Testis (tissue), 3 donors: ENCODE results near the gene RBP5. TPM values are rescaled to one million over a fixed set of nuclear protein-coding genes. Genes with fewer than 3 reads are reported as not detected.

Experiments
- DNase-seq: peaks from one replicate; pipeline ENCODE4 v3.0.0-alpha.2; 2019
- H3K27ac ChIP-seq, 2 donors: fragments of 200-600 bp; sonication (generic); one replicate each; pipeline ENCODE4 v1.5.1; 2019
- H3K27me3 ChIP-seq: fragments of 200-600 bp; sonication (generic); one replicate; pipeline ENCODE4 v1.5.1; 2019
- H3K36me3 ChIP-seq: fragments of 200-600 bp; sonication (generic); one replicate; pipeline ENCODE4 v1.5.1; 2017; ENCODE audit warnings: low read depth; ENCODE audit errors: missing control alignments
- H3K4me1 ChIP-seq: fragments of 200-600 bp; sonication (generic); one replicate; pipeline ENCODE4 v1.5.1; 2019
- H3K4me3 ChIP-seq, 2 donors: fragments of 200-600 bp; sonication (generic); one replicate each; pipeline ENCODE4 v1.5.1; 2017 to 2019
- H3K9me3 ChIP-seq: fragments of 200-600 bp; sonication (generic); one replicate; pipeline ENCODE4 v1.5.1; 2017
- POLR2A ChIP-seq: fragments of 450-650 bp; IDR thresholded peaks from one replicate; pipeline ENCODE4 v1.6.1; 2017; ENCODE audit warnings: antibody characterized with exemption, mild to moderate bottlenecking, moderate library complexity
- WGBS, 2 donors: methylation state at CpG; one replicate each; pipeline ENCODE4 v1.1.5; 2018; 5-methylcytosine and 5-hydroxymethylcytosine counted together
- intact Hi-C: fragments of 100-400 bp; cut with DNase I; formaldehyde crosslinking; loops from one replicate; pipeline ENCODE4 v1.15.1; 2023; ENCODE audit warnings: low total_unique reads
- polyA plus RNA-seq: library from polyadenylated mRNA; stranded (reverse); fragments of 350-450 nt; fragmentation: Illumina TruSeq; extraction: RNeasy Lipid Tissue Mini Kit (QIAGEN cat#74804); gene quantifications from one replicate; pipeline ENCODE4 v1.2.3, GENCODE V29; 2014; ENCODE audit warnings: low read depth, low replicate concordance; ENCODE audit not compliant: insufficient read depth
- small RNA-seq, 2 donors: library from RNA; depleted of rRNA; stranded (forward); fragments of <200 nt; gene quantifications; one replicate each; pipeline ENCODE3, GENCODE V24; 2016
- total RNA-seq, 2 donors: library from RNA; depleted of rRNA; stranded (reverse); fragments of >200 nt; gene quantifications; one replicate each; pipeline ENCODE4 v1.2.3, GENCODE V29; 2016
- TF ChIP-seq, protein P1 (sequence below), 3 experiments: fragments of 450-650 bp in 2 of 3; fragments of 200-600 bp in 1 of 3; sonication (generic) in 1 of 3; IDR thresholded peaks; one replicate each; pipeline ENCODE4 v1.5.1; 2016 to 2019; ENCODE audit warnings: antibody characterized with exemption in 3 of 3, mild to moderate bottlenecking in 2 of 3, moderate library complexity in 1 of 3

The RBP5 gene
- total and polyA plus RNA-seq, 3 donors from 2014 or later = 1.1 to 11.8 (median 4.0) TPM

DNA sequence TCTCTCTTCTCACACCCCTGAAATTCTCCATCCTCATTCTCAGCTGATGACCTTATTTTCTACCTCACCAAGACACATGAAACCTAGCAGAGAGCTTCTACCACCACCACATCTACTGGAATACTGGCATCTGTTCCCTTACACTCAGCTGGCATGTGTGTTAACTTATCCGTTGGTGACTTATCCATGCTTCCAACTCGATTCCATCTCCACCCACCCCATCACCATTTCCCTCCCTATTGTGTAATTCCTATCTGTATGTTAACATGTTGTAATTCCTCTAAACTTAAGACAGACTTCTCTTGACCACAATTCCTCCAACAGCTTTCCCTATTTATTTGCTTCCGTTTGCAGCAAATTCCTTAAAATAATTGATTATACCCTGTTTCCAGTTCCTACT is 52.8 kb downstream of the RBP5 start:
- intact Hi-C loops = no loop called here
- Histone ChIP-seq H3K36me3 (no peaks in the 10 kb centered on the region), H3K9me3 (no peaks in the 10 kb centered on the region), H3K27ac (no peak overlapping the region), H3K27me3 (no peaks in the 10 kb centered on the region), H3K4me3 (no peak overlapping the region), H3K4me1 (no peaks in the 10 kb centered on the region)
- no peak for DNase-seq
- 78 to 87% methylated on average over 3 of the region's 3 CpGs for WGBS, 2 donors
- TF ChIP-seq, protein P1, sequence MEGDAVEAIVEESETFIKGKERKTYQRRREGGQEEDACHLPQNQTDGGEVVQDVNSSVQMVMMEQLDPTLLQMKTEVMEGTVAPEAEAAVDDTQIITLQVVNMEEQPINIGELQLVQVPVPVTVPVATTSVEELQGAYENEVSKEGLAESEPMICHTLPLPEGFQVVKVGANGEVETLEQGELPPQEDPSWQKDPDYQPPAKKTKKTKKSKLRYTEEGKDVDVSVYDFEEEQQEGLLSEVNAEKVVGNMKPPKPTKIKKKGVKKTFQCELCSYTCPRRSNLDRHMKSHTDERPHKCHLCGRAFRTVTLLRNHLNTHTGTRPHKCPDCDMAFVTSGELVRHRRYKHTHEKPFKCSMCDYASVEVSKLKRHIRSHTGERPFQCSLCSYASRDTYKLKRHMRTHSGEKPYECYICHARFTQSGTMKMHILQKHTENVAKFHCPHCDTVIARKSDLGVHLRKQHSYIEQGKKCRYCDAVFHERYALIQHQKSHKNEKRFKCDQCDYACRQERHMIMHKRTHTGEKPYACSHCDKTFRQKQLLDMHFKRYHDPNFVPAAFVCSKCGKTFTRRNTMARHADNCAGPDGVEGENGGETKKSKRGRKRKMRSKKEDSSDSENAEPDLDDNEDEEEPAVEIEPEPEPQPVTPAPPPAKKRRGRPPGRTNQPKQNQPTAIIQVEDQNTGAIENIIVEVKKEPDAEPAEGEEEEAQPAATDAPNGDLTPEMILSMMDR (IDR thresholded peaks at IDR 0.05) = no peak
- no peak for TF ChIP-seq POLR2A

DNA sequence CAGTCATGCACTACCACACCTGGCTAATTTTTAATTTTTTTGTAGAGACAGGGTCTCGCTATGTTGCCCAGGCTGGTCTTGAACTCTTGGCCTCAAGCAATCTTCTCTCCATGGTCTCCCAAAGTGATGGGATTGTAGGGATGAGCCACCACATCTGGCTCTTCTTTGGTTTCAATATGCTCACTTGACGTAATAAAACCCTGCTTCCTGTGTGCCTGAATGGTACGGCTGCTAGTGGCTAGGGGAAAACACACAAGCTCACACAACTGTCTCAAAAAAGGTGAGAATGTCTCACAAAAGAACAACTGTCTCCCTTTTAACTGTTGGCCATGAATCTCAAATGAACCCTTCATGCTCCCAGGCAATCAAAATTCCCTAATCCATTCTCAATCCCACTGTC is 53.2 kb downstream of the RBP5 start:
- intact Hi-C loops = no loop called here
- Histone ChIP-seq H3K9me3 (no peaks in the 10 kb centered on the region), H3K36me3 (no peaks in the 10 kb centered on the region), H3K4me3 (no peak overlapping the region), H3K4me1 (no peaks in the 10 kb centered on the region), H3K27me3 (no peaks in the 10 kb centered on the region), H3K27ac (no peak overlapping the region)
- no peak for DNase-seq
- TF ChIP-seq, protein P1 (IDR thresholded peaks at IDR 0.05) = no peak
- TF ChIP-seq POLR2A = no peak
- WGBS, 2 donors = 67 to 93% methylated on average over 3 of the region's 3 CpGs

DNA sequence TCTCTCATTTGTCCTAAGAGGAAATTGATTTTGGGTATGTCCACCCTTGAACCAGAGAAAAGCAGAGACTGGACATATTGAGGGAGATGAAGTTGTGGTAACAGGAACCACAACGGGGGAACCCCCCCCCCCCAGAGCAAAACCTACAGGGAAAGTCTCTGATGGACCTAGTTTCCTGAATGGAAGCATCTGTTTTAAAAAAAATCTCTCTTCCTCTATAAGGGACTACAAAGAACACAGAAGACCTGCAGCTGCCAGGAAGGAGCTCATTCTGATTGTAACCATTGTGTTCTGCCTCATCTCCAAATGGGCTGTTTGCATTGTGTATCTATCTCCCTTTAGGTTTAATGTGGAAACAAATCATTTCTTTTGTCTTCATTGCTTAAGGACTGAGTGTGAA is 54.7 kb downstream of the RBP5 start:
- intact Hi-C loops = no loop called here

More for the DNA sequence above, 54.7 kb downstream of the RBP5 start:
- Histone ChIP-seq H3K4me3 (no peak overlapping the region), H3K9me3 (no peaks in the 10 kb centered on the region), H3K36me3 (no peaks in the 10 kb centered on the region), H3K27ac (no peak overlapping the region), H3K27me3 (no peaks in the 10 kb centered on the region), H3K4me1 (peaks cover 3% of the 10 kb centered on the region)
- TF ChIP-seq POLR2A = no peak
- TF ChIP-seq, protein P1 (IDR thresholded peaks at IDR 0.05) = no peak
- 22 to 31% methylated on average over 1 of the region's 1 CpG for WGBS, 2 donors
- no peak for DNase-seq

Small RNA genes lying within 50 kb of the gene (small RNA-seq; reads per million reads assigned to genes)
- 0 reads per million in 2 donors for gene RNU6-485P

Other genes with a start within 250 kb of the RBP5 start
- 10 to 100 TPM; 32.7 to 33.9 TPM for gene LRRC23, start 224.1 kb downstream of the RBP5 start, total RNA-seq
- gene LRRC23, start 224.1 kb downstream of the RBP5 start, polyA plus RNA-seq = 112 TPM
- 1 to 10 TPM; 8.8 to 8.9 TPM for gene ENO2, start 214.3 kb downstream of the RBP5 start, total RNA-seq
- 14.3 TPM for gene ENO2, start 214.3 kb downstream of the RBP5 start, polyA plus RNA-seq
- 10 to 100 TPM; 63.4 to 73.2 TPM for gene ATN1, start 200.9 kb downstream of the RBP5 start, total RNA-seq
- gene ATN1, start 200.9 kb downstream of the RBP5 start, polyA plus RNA-seq = 40.5 TPM
- gene RNU7-1, start 185.1 kb downstream of the RBP5 start, total RNA-seq = not detected
- gene RNU7-1, start 185.1 kb downstream of the RBP5 start, polyA plus RNA-seq = not detected
- 100 to 1,000 TPM; 143 to 236 TPM for gene C12orf57, start 184.9 kb downstream of the RBP5 start, total RNA-seq
- gene C12orf57, start 184.9 kb downstream of the RBP5 start, polyA plus RNA-seq = 141 TPM
- 1 to 10 TPM; 3.7 to 9.1 TPM for gene PTPN6, start 177.5 kb downstream of the RBP5 start, total RNA-seq
- gene PTPN6, start 177.5 kb downstream of the RBP5 start, polyA plus RNA-seq = 19.1 TPM
- 100 to 1,000 TPM; 118 to 153 TPM for gene PHB2, start 158.2 kb downstream of the RBP5 start, total RNA-seq
- gene PHB2, start 158.2 kb downstream of the RBP5 start, polyA plus RNA-seq = 97.3 TPM
- gene EMG1, start 158.0 kb downstream of the RBP5 start, total RNA-seq = 10 to 100 TPM; 40.2 to 45.5 TPM
- 36.7 TPM for gene EMG1, start 158.0 kb downstream of the RBP5 start, polyA plus RNA-seq
- gene LPCAT3, start 110.4 kb downstream of the RBP5 start, total RNA-seq = 10 to 100 TPM; 26.0 to 30.2 TPM
- gene LPCAT3, start 110.4 kb downstream of the RBP5 start, polyA plus RNA-seq = 33.2 TPM
- 100 to 1,000 TPM in 1 of 2 donors, 10 to 100 TPM in 1; 86.1 to 190 TPM for gene C1S, start 68.2 kb downstream of the RBP5 start, total RNA-seq
- gene C1S, start 68.2 kb downstream of the RBP5 start, polyA plus RNA-seq = 271 TPM
- gene C1R, start 36.4 kb downstream of the RBP5 start, total RNA-seq = 100 to 1,000 TPM in 1 of 2 donors, 10 to 100 TPM in 1; 51.4 to 174 TPM
- gene C1R, start 36.4 kb downstream of the RBP5 start, polyA plus RNA-seq = 330 TPM
- 10 to 100 TPM; 23.9 to 31.8 TPM for gene C1RL, start 19.7 kb downstream of the RBP5 start, total RNA-seq
- gene C1RL, start 19.7 kb downstream of the RBP5 start, polyA plus RNA-seq = 19.8 TPM
- gene CLSTN3, start 1.5 kb upstream of the RBP5 start, total RNA-seq = 10 to 100 TPM; 18.8 to 22.7 TPM
- 19.9 TPM for gene CLSTN3, start 1.5 kb upstream of the RBP5 start, polyA plus RNA-seq
- gene PEX5, start 60.8 kb upstream of the RBP5 start, total RNA-seq = 100 to 1,000 TPM; 121 to 134 TPM
- 120 TPM for gene PEX5, start 60.8 kb upstream of the RBP5 start, polyA plus RNA-seq
- gene ACSM4, start 175.2 kb upstream of the RBP5 start, total RNA-seq = 1 to 10 TPM in 1 of 2 donors, under 1 TPM in 1; 0.79 to 2.5 TPM
- gene ACSM4, start 175.2 kb upstream of the RBP5 start, polyA plus RNA-seq = 1.3 TPM